Activated gamma-delta T cell treated with anti-CD3 and anti-CD28 coated beads, Interleukin-2, amount 50 U/mL, for 16 hours (primary cell): ENCODE data around the gene PFN1.
"Not testable (repeated sequence)": the region's sequence is repeated elsewhere in the genome, so short reads cannot be mapped to it uniquely, and the experiment has no call there.

Experiments
- DNase-seq: peaks from one replicate; pipeline ENCODE4 v3.0.0-alpha.2; 2020; ENCODE audit warnings: low read depth

PFN1 gene

GRCh38 chr17:4921320-4921719 lies 27.0 kb downstream of the PFN1 start:
- DNase-seq: no peak

- DNase-seq: no peak
These were observed 27.8 kb downstream of the PFN1 start for GRCh38 chr17:4920351-4921048.

GRCh38 chr17:4919511-4920047 lies 28.8 kb downstream of the PFN1 start:
- DNase-seq: no peak

GRCh38 chr17:4914551-4914950 lies 33.8 kb downstream of the PFN1 start:
- DNase-seq: not testable (repeated sequence)

GRCh38 chr17:4913994-4914393 lies 34.3 kb downstream of the PFN1 start:
- DNase-seq: no peak

- DNase-seq: peak; percentile 54
These were observed 39.4 kb downstream of the PFN1 start for GRCh38 chr17:4908711-4909496.

- no peak for DNase-seq
These were observed 40.0 kb downstream of the PFN1 start for GRCh38 chr17:4908301-4908700.

GRCh38 chr17:4906642-4907041 lies 41.7 kb downstream of the PFN1 start:
- DNase-seq: not testable (repeated sequence)

GRCh38 chr17:4903051-4903818 lies 45.1 kb downstream of the PFN1 start, which contains the start of gene CHRNE:
Gene CHRNE (minus strand): TSS chr17:4903098. CDS start chr17:4903063, 35 bp downstream.
- DNase-seq: peak; percentile 62

- no peak for DNase-seq
These were observed 45.8 kb downstream of the PFN1 start for GRCh38 chr17:4902540-4902939.

GRCh38 chr17:4901648-4902344 lies 46.5 kb downstream of the PFN1 start:
- DNase-seq: no peak

GRCh38 chr17:4901108-4901647 lies 47.2 kb downstream of the PFN1 start:
- no peak for DNase-seq

- DNase-seq: peak; percentile 29
These were observed 47.9 kb downstream of the PFN1 start for GRCh38 chr17:4900231-4901107.

- DNase-seq: peak; percentile 93
These were observed 48.7 kb downstream of the PFN1 start, which contains the start of gene C17orf107 for GRCh38 chr17:4899341-4900230. Gene C17orf107 (plus strand): TSS chr17:4899536. CDS start chr17:4899763, 227 bp downstream.

GRCh38 chr17:4898927-4899326 lies 49.4 kb downstream of the PFN1 start:
- no peak for DNase-seq

- DNase-seq: no peak
These were observed 50.0 kb downstream of the PFN1 start for GRCh38 chr17:4898351-4898750.

GRCh38 chr17:4897785-4898184 lies 50.5 kb downstream of the PFN1 start:
- no peak for DNase-seq

- DNase-seq: no peak
These were observed 51.1 kb downstream of the PFN1 start for GRCh38 chr17:4897198-4897687.
